GM23248 (cell line): ENCODE results near the gene IBTK. TPM values are rescaled to one million over a fixed set of nuclear protein-coding genes. Genes with fewer than 3 reads are reported as not detected.

Source experiments
- DNase-seq: peaks from one replicate; pipeline ENCODE4 v3.0.0-alpha.2; 2015
- H2AFZ ChIP-seq: fragments of 200-600 bp; sonication (generic); 2 replicates; pipeline ENCODE4 v1.6.1; 2016; ENCODE audit warnings: antibody characterized with exemption
- H3F3A ChIP-seq: fragments of 200-600 bp; sonication (generic); 2 replicates; pipeline ENCODE4 v1.6.1; 2016; ENCODE audit warnings: mild to moderate bottlenecking, antibody characterized with exemption, mixed run types; ENCODE audit not compliant: insufficient read depth
- H3K27ac ChIP-seq: fragments of 200-600 bp; sonication (generic); 2 replicates; pipeline ENCODE4 v1.5.1; 2016; ENCODE audit warnings: mild to moderate bottlenecking
- H3K27me3 ChIP-seq: fragments of 200-600 bp; sonication (generic); replicated peaks from 2 replicates; pipeline ENCODE4 v1.6.1; 2016; ENCODE audit warnings: mild to moderate bottlenecking; ENCODE audit not compliant: insufficient read depth
- H3K36me3 ChIP-seq: fragments of 200-600 bp; sonication (generic); 2 replicates; pipeline ENCODE4 v1.6.1; 2016; ENCODE audit warnings: low read depth, mild to moderate bottlenecking
- H3K4me1 ChIP-seq: fragments of 200-600 bp; sonication (generic); 2 replicates; pipeline ENCODE4 v1.6.1; 2016; ENCODE audit warnings: mild to moderate bottlenecking; ENCODE audit not compliant: insufficient read depth
- H3K4me2 ChIP-seq: fragments of 200-600 bp; sonication (generic); one replicate; pipeline ENCODE4 v1.6.1; 2016; ENCODE audit warnings: mild to moderate bottlenecking; ENCODE audit not compliant: unreplicated experiment
- H3K4me3 ChIP-seq: fragments of 200-600 bp; sonication (generic); 2 replicates; pipeline ENCODE4 v1.5.1; 2016; ENCODE audit warnings: mild to moderate bottlenecking
- H3K79me2 ChIP-seq: fragments of 200-600 bp; sonication (generic); 2 replicates; pipeline ENCODE4 v1.6.1; 2016; ENCODE audit warnings: mild to moderate bottlenecking; ENCODE audit not compliant: insufficient read depth
- H3K9ac ChIP-seq: fragments of 200-600 bp; sonication (generic); 2 replicates; pipeline ENCODE4 v1.6.1; 2016; ENCODE audit warnings: mild to moderate bottlenecking
- H3K9me2 ChIP-seq: fragments of 200-600 bp; sonication (generic); 2 replicates; pipeline ENCODE4 v1.6.1; 2016; ENCODE audit warnings: mixed run types, mild to moderate bottlenecking, moderate library complexity; ENCODE audit not compliant: insufficient read depth
- H3K9me3 ChIP-seq: fragments of 200-600 bp; sonication (generic); one replicate; pipeline ENCODE4 v1.6.1; 2017; ENCODE audit warnings: low read depth
- H4K20me1 ChIP-seq: fragments of 200-600 bp; sonication (generic); 2 replicates; pipeline ENCODE4 v1.6.0; 2016; ENCODE audit not compliant: insufficient read depth
- EZH2 ChIP-seq: fragments of 200-600 bp; sonication (generic); IDR thresholded peaks from 2 replicates; pipeline ENCODE4 v1.6.1; 2018; ENCODE audit warnings: antibody characterized with exemption, mild to moderate bottlenecking; ENCODE audit not compliant: insufficient read depth, poor library complexity, severe bottlenecking
- EZH2phosphoT487 ChIP-seq: fragments of 200-600 bp; sonication (generic); IDR thresholded peaks from 2 replicates; pipeline ENCODE4 v1.6.1; 2018; ENCODE audit warnings: antibody characterized with exemption, moderate library complexity, mild to moderate bottlenecking, low read depth; ENCODE audit not compliant: insufficient read depth
- WGBS, 2 experiments: methylation state at CpG; one replicate each; pipeline ENCODE4 v1.1.6; 2015 to 2017; ENCODE audit warnings: low lambda C conversion rate in 2 of 2, low coverage in 1 of 2; ENCODE audit errors: missing lambda C conversion rate in 2 of 2; 5-methylcytosine and 5-hydroxymethylcytosine counted together
- in situ Hi-C: fragments of 300-500 bp; cut with MboI; formaldehyde crosslinking; loops from 2 replicates; pipeline ENCODE4 v1.15.0; 2020
- polyA plus RNA-seq: library from polyadenylated mRNA; unstranded; fragments of >200 nt; fragmentation: Nextera tagmentation; extraction: Ambion mirVana; gene quantifications from 2 replicates; pipeline ENCODE4 v1.2.1, GENCODE V29; 2016
- total RNA-seq: library from RNA; depleted of rRNA; stranded (reverse); fragments of >200 nt; shearing (Covaris generic); gene quantifications from 2 replicates; pipeline ENCODE4 v1.2.3, GENCODE V29; 2014

The IBTK gene
- total and polyA plus RNA-seq, 2 experiments from 2014 or later, result 23.8 to 44.5 TPM

DNA sequence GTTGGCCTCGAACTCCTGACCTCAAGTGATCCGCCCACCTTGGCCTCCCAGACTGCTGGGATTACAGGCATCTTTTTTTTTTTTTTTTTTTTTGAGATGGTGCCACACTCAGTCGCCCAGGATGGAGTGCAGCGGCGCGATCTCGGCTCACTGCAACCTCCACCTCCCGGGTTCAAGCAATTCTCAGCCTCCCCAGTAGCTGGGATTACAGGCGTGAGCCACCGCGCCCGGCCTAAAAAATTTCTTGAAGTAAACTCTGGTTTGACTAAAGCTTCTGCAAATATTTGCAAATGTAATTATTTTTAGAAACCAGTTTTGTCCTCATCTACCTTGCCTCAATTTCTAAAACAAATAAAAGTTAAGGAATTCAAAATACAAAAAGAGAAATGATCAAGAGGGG is 1.2 kb downstream of the IBTK start:
- H3K27me3 ChIP-seq, result no peaks in the 10 kb centered on the region
- no peaks in the 10 kb centered on the region for H3K36me3 ChIP-seq
- H3K9me3 ChIP-seq, result no peaks in the 10 kb centered on the region
- no peaks in the 10 kb centered on the region for H3F3A ChIP-seq
- H4K20me1 ChIP-seq, result 0 out of 2 replicates have a peak, but pooled peaks cover 4% of the 10 kb centered on the region
- H3K4me3 ChIP-seq, result peak overlapping the region; percentile 94
- TF ChIP-seq EZH2phosphoT487, result no peak
- H3K79me2 ChIP-seq, result peaks cover 62% of the 10 kb centered on the region
- no peak for DNase-seq
- peak overlapping the region; percentile 90 for H3K4me2 ChIP-seq
- H3K9ac ChIP-seq, result peak overlapping the region; percentile 99
- peak overlapping the region; percentile 89 for H2AFZ ChIP-seq
- peak overlapping the region; percentile 98 for H3K27ac ChIP-seq
- peaks cover 39% of the 10 kb centered on the region for H3K4me1 ChIP-seq
- 89 to 90% methylated on average over 8 to 12 of the region's 12 CpGs for WGBS, 2 experiments
- in situ Hi-C loops, result loop anchor here (5.0 to 25.0 kb wide), 2 partner anchors 811 to 941 kb away; partner anchors contain the start of genes PGM3 and RWDD2A
- H3K9me2 ChIP-seq, result no peaks in the 10 kb centered on the region

DNA sequence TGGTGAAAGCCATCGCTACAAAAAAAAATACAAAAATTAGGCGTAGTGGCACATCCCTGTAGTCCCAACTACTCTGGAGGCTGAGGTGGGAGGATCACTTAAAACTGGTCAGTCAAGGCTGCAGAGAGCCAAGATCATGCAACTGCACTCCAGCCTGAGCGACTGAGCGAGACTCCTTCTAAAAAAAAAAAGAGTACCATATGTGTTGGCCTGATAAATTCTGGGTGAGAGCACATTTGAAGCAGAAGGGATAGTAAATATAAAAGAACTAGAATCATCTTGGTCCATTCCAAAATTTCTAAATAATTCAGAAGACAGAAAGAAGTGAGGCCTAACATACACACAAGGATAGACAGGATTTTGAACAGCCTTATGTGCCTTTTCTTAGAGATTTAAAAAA is 2.2 kb downstream of the IBTK start:
- peak overlapping the region; percentile 94 for H3K4me3 ChIP-seq
- DNase-seq, result no peak
- H3K79me2 ChIP-seq, result peaks cover 72% of the 10 kb centered on the region
- H3K27ac ChIP-seq, result no peak overlapping the region
- H2AFZ ChIP-seq, result no peak overlapping the region
- H3K4me1 ChIP-seq, result peaks cover 39% of the 10 kb centered on the region
- no peaks in the 10 kb centered on the region for H3F3A ChIP-seq
- in situ Hi-C loops, result loop anchor here (5.0 to 25.0 kb wide), 2 partner anchors 812 to 942 kb away; partner anchors contain the start of genes PGM3 and RWDD2A
- TF ChIP-seq EZH2phosphoT487 (no peak), EZH2 (no peak)
- H3K4me2 ChIP-seq, result peak overlapping the region; percentile 90
- H3K9me2 ChIP-seq, result no peaks in the 10 kb centered on the region
- peaks cover 2% of the 10 kb centered on the region for H3K36me3 ChIP-seq
- H3K9ac ChIP-seq, result peak overlapping the region; percentile 99; the same call in 1 of the 2 replicates
- no peaks in the 10 kb centered on the region for H3K9me3 ChIP-seq
- H3K27me3 ChIP-seq, result no peaks in the 10 kb centered on the region
- WGBS, 2 experiments, result 97 to 100% methylated on average over 4 of the region's 4 CpGs
- H4K20me1 ChIP-seq, result 0 out of 2 replicates have a peak, but pooled peaks cover 4% of the 10 kb centered on the region

DNA sequence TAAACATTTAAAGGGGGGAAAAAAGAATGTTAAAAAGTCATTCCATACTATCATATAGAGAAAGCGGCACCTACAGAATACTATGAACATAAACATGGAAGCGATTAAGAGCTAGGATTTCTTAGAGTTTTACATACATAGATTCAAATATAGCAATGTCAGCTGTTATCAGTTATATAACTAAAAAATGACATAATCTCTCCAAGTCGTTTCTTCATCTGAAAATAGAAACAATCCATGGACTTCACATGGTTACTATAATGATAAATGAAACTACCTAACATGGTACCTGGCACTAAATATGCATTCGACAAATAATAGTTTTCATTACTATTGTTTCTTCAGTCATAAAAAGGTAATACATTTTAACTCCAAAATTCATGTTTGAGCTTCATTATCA is 3.7 kb downstream of the IBTK start:
- H3K27ac ChIP-seq, result no peak overlapping the region
- no peaks in the 10 kb centered on the region for H3F3A ChIP-seq
- H3K4me3 ChIP-seq, result peak overlapping the region; percentile 94; the same call in 1 of the 2 replicates
- H3K4me1 ChIP-seq, result peaks cover 39% of the 10 kb centered on the region
- 0 out of 2 replicates have a peak, but pooled peaks cover 4% of the 10 kb centered on the region for H4K20me1 ChIP-seq
- H3K79me2 ChIP-seq, result peaks cover 86% of the 10 kb centered on the region
- WGBS, 2 experiments, result 31 to 34% methylated on average over 4 of the region's 4 CpGs
- H3K4me2 ChIP-seq, result peak overlapping the region; percentile 90
- no peaks in the 10 kb centered on the region for H3K9me3 ChIP-seq
- no peak overlapping the region for H2AFZ ChIP-seq
- no peak overlapping the region for H3K9ac ChIP-seq
- H3K27me3 ChIP-seq, result no peaks in the 10 kb centered on the region
- H3K36me3 ChIP-seq, result peaks cover 12% of the 10 kb centered on the region
- H3K9me2 ChIP-seq, result no peaks in the 10 kb centered on the region
- no peak for DNase-seq
- in situ Hi-C loops, result loop anchor here (25.0 kb wide), 1 partner anchor 943 kb away; the partner anchor contains the start of genes PGM3 and RWDD2A
- TF ChIP-seq EZH2 (no peak), EZH2phosphoT487 (no peak)

DNA sequence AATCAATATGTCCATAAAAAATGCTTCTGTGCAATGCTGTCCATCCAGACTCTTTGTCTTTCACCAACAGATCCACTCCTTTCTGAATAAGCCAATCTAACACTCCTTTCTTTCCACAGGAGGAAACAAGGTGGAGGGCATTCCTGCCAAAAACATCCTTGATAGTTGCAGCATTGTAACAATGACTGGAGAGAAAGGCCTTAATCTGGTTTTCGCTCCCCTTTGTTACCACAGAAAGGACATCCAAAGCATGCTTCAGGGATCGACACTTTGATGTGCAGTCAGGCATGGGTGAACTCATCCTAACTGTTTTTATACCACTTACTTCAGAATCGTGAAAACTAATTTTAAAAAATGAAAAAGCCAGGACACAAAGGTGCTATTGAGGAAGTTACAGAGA is 7.4 kb downstream of the IBTK start:
- no peak overlapping the region for H3K27ac ChIP-seq
- H4K20me1 ChIP-seq, result no peaks in the 10 kb centered on the region
- 96 to 100% methylated on average over 3 of the region's 3 CpGs for WGBS, 2 experiments
- peaks cover 17% of the 10 kb centered on the region for H3K4me1 ChIP-seq
- no peak overlapping the region for H3K4me3 ChIP-seq
- H3K36me3 ChIP-seq, result peaks cover 16% of the 10 kb centered on the region
- no peak for DNase-seq
- no peaks in the 10 kb centered on the region for H3K9me3 ChIP-seq
- H3K9me2 ChIP-seq, result no peaks in the 10 kb centered on the region
- H3K9ac ChIP-seq, result no peak overlapping the region
- no peaks in the 10 kb centered on the region for H3K27me3 ChIP-seq
- H3K4me2 ChIP-seq, result no peak overlapping the region
- in situ Hi-C loops, result loop anchor here (25.0 kb wide), 1 partner anchor 947 kb away; the partner anchor contains the start of genes PGM3 and RWDD2A
- H3K79me2 ChIP-seq, result peaks cover 100% of the 10 kb centered on the region
- TF ChIP-seq EZH2 (no peak), EZH2phosphoT487 (no peak)
- H2AFZ ChIP-seq, result no peak overlapping the region
- H3F3A ChIP-seq, result peaks cover 3% of the 10 kb centered on the region; the same call in 1 of the 2 replicates
